HCT116 (cell line): ENCODE data around the gene ITPKB. TPM values are rescaled to one million over a fixed set of nuclear protein-coding genes. Genes with fewer than 3 reads are reported as not detected.

Experiments used
- ATAC-seq: fragments of 200-7000 bp; cut with Tn5 transposase; 2 replicates; pipeline ENCODE4 v1.9.1; 2020; ENCODE audit warnings: mild to moderate bottlenecking, moderate library complexity
- BruUV-seq: library from RNA; stranded (reverse); fragments of 400-500 nt; replicated peaks from 2 replicates; lab custom pipeline; 2021; lab: Mats Ljungman, UMichigan
- CTCF ChIA-PET: fragments of 300-600 bp; sonication (Branson Sonifier 250); formaldehyde crosslinking; loops from one replicate; lab custom pipeline; 2021; ENCODE audit warnings: antibody characterized with exemption; lab: Charles Lee
- POLR2A ChIA-PET: fragments of 300-600, 350-600 bp; sonication (Branson Sonifier 250); formaldehyde crosslinking; loops from one replicate; lab custom pipeline; 2021; ENCODE audit warnings: antibody characterized with exemption; lab: Charles Lee
- RAD21 ChIA-PET, 2 experiments: fragments of 300-600 bp; sonication (Branson Sonifier 250); formaldehyde crosslinking; loops; one replicate each; lab custom pipeline; 2023; ENCODE audit warnings: low total read pairs in 2 of 2; ENCODE audit not compliant: uncharacterized antibody in 2 of 2, unreplicated experiment in 2 of 2, low non-redundant PET in 1 of 2; lab: Charles Lee
- DNase-seq: peaks from one replicate; pipeline ENCODE4 v3.0.0-alpha.2; 2010; ENCODE audit warnings: low read depth, low spot score
- H2AFZ ChIP-seq: fragments of 200-600 bp; shearing (Covaris generic), sonication (generic); 2 replicates; pipeline ENCODE4 v1.6.1; 2017; ENCODE audit warnings: low read depth, mixed run types, mixed read lengths, antibody characterized with exemption, low read length; ENCODE audit not compliant: poor library complexity, severe bottlenecking
- H3K27ac ChIP-seq: 2 replicates; pipeline ENCODE4 v1.5.1; 2012; ENCODE audit warnings: low read depth, low read length
- H3K27me3 ChIP-seq: fragments of 200-600 bp; sonication (generic); 2 replicates; pipeline ENCODE4 v1.6.1; 2016; ENCODE audit warnings: mixed run types, low read length, mixed read lengths; ENCODE audit not compliant: insufficient read depth
- H3K36me3 ChIP-seq, 2 experiments: fragments of 200-500 bp in 1 of 2; fragments of 200-600 bp in 1 of 2; sonication (Bioruptor generic) in 1 of 2; sonication (generic) in 1 of 2; 2 replicates each; pipeline versions ENCODE4 v1.5.1 to v1.6.1; 2014 to 2016; ENCODE audit warnings: low read length in 2 of 2, inconsistent platforms in 1 of 2, mixed read lengths in 1 of 2, mixed run types in 1 of 2; ENCODE audit not compliant: insufficient read depth in 2 of 2, control insufficient read depth in 1 of 2
- H3K4me1 ChIP-seq, 2 experiments: fragments of 200-600 bp in 1 of 2; sonication (generic) in 1 of 2; 2 replicates each; pipeline versions ENCODE4 v1.5.1 to v1.6.1; 2012 to 2017; ENCODE audit warnings: low read length in 2 of 2, inconsistent platforms in 1 of 2, mild to moderate bottlenecking in 1 of 2, mixed read lengths in 1 of 2, mixed run types in 1 of 2, moderate library complexity in 1 of 2; ENCODE audit not compliant: insufficient read depth in 2 of 2, control insufficient read depth in 1 of 2
- H3K4me2 ChIP-seq: fragments of 200-600 bp; sonication (generic); 2 replicates; pipeline ENCODE4 v1.6.1; 2017; ENCODE audit warnings: mixed run types, low read length, mixed read lengths
- H3K4me3 ChIP-seq, 2 experiments: fragments of 200-600 bp in 1 of 2; sonication (generic) in 1 of 2; replicated peaks in 1 of 2; 2 replicates each; pipeline ENCODE4 v1.5.1; 2011 to 2016; ENCODE audit warnings: low read length in 2 of 2, control low read depth in 1 of 2, low read depth in 1 of 2, mild to moderate bottlenecking in 1 of 2, mixed read lengths in 1 of 2, mixed run types in 1 of 2
- H3K79me2 ChIP-seq: fragments of 200-600 bp; sonication (generic); 2 replicates; pipeline ENCODE4 v1.6.1; 2017; ENCODE audit warnings: mild to moderate bottlenecking, mixed run types, low read length, moderate library complexity, mixed read lengths; ENCODE audit not compliant: insufficient read depth
- H3K9ac ChIP-seq: fragments of 200-600 bp; sonication (generic); 2 replicates; pipeline ENCODE4 v1.6.1; 2016; ENCODE audit warnings: low read length, mixed read lengths
- H3K9me2 ChIP-seq: fragments of 200-600 bp; sonication (generic), shearing (Covaris generic); 2 replicates; pipeline ENCODE4 v1.6.1; 2017; ENCODE audit warnings: mixed run types, mild to moderate bottlenecking, moderate library complexity; ENCODE audit not compliant: insufficient read depth
- H3K9me3 ChIP-seq, 2 experiments: fragments of 200-500 bp in 1 of 2; fragments of 200-600 bp in 1 of 2; sonication (Bioruptor generic) in 1 of 2; sonication (generic) in 1 of 2; 2 replicates each; pipeline ENCODE4 v1.6.1; 2014 to 2017; ENCODE audit warnings: low read length in 2 of 2, mixed read lengths in 2 of 2, inconsistent platforms in 1 of 2, low read depth in 1 of 2, mild to moderate bottlenecking in 1 of 2, mixed run types in 1 of 2, moderate library complexity in 1 of 2; ENCODE audit not compliant: control insufficient read depth in 1 of 2, insufficient read depth in 1 of 2
- H4K20me1 ChIP-seq: fragments of 200-600 bp; sonication (generic), shearing (Covaris generic); 2 replicates; pipeline ENCODE4 v1.6.1; 2017; ENCODE audit warnings: mixed run types, mild to moderate bottlenecking, moderate library complexity; ENCODE audit not compliant: insufficient read depth
- CEBPB ChIP-seq: IDR thresholded peaks from 2 replicates; pipeline ENCODE4 v1.6.1; 2012; ENCODE audit warnings: low read depth
- CTCF ChIP-seq, 3 experiments: fragments of 200-600 bp in 1 of 3; sonication (generic) in 1 of 3; IDR thresholded peaks in 2 of 3; conservative IDR thresholded peaks in 1 of 3; 2 replicates each; pipeline ENCODE4 v1.5.1; 2012 to 2017; ENCODE audit warnings: low read depth in 2 of 3, low read length in 2 of 3, antibody characterized with exemption in 1 of 3, borderline replicate concordance in 1 of 3, control low read depth in 1 of 3, mild to moderate bottlenecking in 1 of 3, mixed read lengths in 1 of 3, mixed run types in 1 of 3, moderate library complexity in 1 of 3; ENCODE audit not compliant: insufficient read depth in 1 of 3
- EGR1 ChIP-seq: IDR thresholded peaks from 2 replicates; pipeline ENCODE4 v1.6.1; 2012; ENCODE audit warnings: low read depth
- EZH2 ChIP-seq: fragments of 200-600 bp; sonication (generic); IDR thresholded peaks from 2 replicates; pipeline ENCODE4 v1.6.1; 2017; ENCODE audit warnings: antibody characterized with exemption, mixed run types
- POLR2AphosphoS5 ChIP-seq: IDR thresholded peaks from 2 replicates; pipeline ENCODE4 v1.6.1; 2011; ENCODE audit warnings: mild to moderate bottlenecking, low read depth, low read length, moderate library complexity
- intact Hi-C: fragments of 100-400 bp; cut with micrococcal nuclease; formaldehyde crosslinking; loops from 2 replicates; pipeline ENCODE4 v1.10.0; 2022
- total RNA-seq: library from RNA; stranded (reverse); gene quantifications from one replicate; pipeline ENCODE4 v1.2.1, GENCODE V29; 2021; ENCODE audit not compliant: unreplicated experiment

ITPKB gene
- total RNA-seq, 1 experiment from 2014 or later = 4.4 TPM

DNA sequence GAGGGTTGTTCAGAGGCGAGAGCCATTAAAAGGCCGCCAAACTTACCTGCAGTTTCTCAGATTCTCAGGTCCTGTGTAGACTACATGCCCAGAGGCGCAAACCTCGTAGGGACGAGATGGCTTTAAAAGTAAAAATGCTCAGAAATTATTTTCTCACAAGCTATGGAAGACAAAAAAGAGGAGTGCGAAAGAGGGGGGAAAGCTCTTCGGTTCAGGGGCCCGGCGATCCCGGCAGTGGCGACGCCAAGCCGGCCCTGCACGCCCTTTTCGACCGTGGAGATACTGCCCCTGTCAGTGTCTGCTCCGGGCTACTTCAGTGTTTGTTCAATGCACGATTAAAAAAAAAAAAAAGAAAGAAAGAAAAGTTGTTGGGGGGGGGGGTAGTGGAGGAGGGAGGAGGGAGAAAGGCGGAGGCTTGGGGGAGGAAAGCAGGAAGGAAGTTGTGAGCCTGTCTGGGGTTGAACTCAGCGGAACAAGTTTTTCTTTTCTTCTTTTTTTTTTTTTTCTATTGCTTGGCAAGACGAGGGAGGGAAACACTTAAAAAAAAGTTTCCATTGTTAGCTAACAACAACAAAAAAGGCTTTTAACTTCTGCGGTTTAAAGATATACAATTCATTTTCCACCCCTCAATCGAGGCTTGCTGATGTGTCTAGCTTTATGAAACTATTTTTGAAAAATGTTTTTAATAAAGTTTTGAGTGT, at the start of gene ITPKB (continued):
- TF ChIP-seq CTCF (IDR thresholded peaks at IDR 0.05 in 2 of 3, conservative IDR thresholded peaks at IDR 0.05 in 1 of 3; ENCODE audit: borderline replicate concordance in 1 of 3, insufficient read depth in 1 of 3, low read depth in 2 of 3, low read length in 2 of 3) = no peak

- Histone ChIP-seq H2AFZ (no peak overlapping the region), H3K79me2 (no peaks in the 10 kb centered on the region), H3K9me3 (no peaks in the 10 kb centered on the region), H3K4me2 (no peak overlapping the region), H3K9ac (no peak overlapping the region), H3K4me3 (no peak overlapping the region), H3K4me1 (no peaks in the 10 kb centered on the region), H4K20me1 (no peaks in the 10 kb centered on the region), H3K9me2 (no peaks in the 10 kb centered on the region), H3K36me3 (no peaks in the 10 kb centered on the region), H3K27ac (no peak overlapping the region), H3K27me3 (no peaks in the 10 kb centered on the region)
- ChIA-PET POLR2A (no interaction called here), CTCF (no interaction called here), RAD21 (no interaction called here)
- no peak for DNase-seq
- ATAC-seq = no peak
- intact Hi-C loops = no loop called here
- BruUV-seq = no TSS peak
- TF ChIP-seq EGR1 = no peak
- no peak for TF ChIP-seq POLR2AphosphoS5
- TF ChIP-seq EZH2 = no peak
- TF ChIP-seq CEBPB = no peak
- TF ChIP-seq, all 23 proteins: peak for 0
Observed at GRCh38 chr1:226787638-226788037, 48.6 kb upstream of the ITPKB start.
